Breast epithelium (tissue), 4 donors: ENCODE results near the gene STAB2. TPM values are rescaled to one million over a fixed set of nuclear protein-coding genes. Genes with fewer than 3 reads are reported as not detected.

Experiments
- DNase-seq, 2 donors: peaks; one replicate each; pipeline ENCODE4 v3.0.0-alpha.2; 2019; ENCODE audit warnings: low spot score in 2 of 2
- H3K27ac ChIP-seq, 2 donors: fragments of 200-600 bp; sonication (generic) in 1 of 2; one replicate each; pipeline ENCODE4 v1.5.1; 2016 to 2019; ENCODE audit warnings: mild to moderate bottlenecking in 1 of 2
- H3K27me3 ChIP-seq, 2 donors: fragments of 200-600 bp; sonication (generic) in 1 of 2; one replicate each; pipeline versions ENCODE4 v1.5.1 to v1.6.0; 2017 to 2019; ENCODE audit warnings: control low read depth in 1 of 2, mild to moderate bottlenecking in 1 of 2
- H3K36me3 ChIP-seq: fragments of 200-600 bp; one replicate; pipeline ENCODE4 v1.5.1; 2019
- H3K4me1 ChIP-seq, 2 donors: fragments of 200-600 bp; sonication (generic); one replicate each; pipeline ENCODE4 v1.5.1; 2016 to 2019; ENCODE audit warnings: control low read depth in 1 of 2
- H3K4me3 ChIP-seq, 3 donors: fragments of 200-600 bp; sonication (generic); 1 replicate in 2 of 3; 2 replicates in 1 of 3; pipeline ENCODE4 v1.5.1; 2016 to 2019; ENCODE audit warnings: mild to moderate bottlenecking in 3 of 3, moderate library complexity in 2 of 3
- H3K9me3 ChIP-seq, 2 donors: fragments of 200-600 bp; sonication (generic) in 1 of 2; one replicate each; pipeline ENCODE4 v1.5.1; 2016 to 2019; ENCODE audit warnings: control low read depth in 1 of 2
- CTCF ChIP-seq, 3 donors: fragments of 450-650 bp; IDR thresholded peaks; one replicate each; pipeline ENCODE4 v1.5.1; 2016 to 2017; ENCODE audit warnings: antibody characterized with exemption in 3 of 3, mild to moderate bottlenecking in 3 of 3, moderate library complexity in 3 of 3
- POLR2A ChIP-seq: fragments of 450-650 bp; IDR thresholded peaks from one replicate; pipeline ENCODE4 v1.6.1; 2016; ENCODE audit warnings: antibody characterized with exemption, mild to moderate bottlenecking, moderate library complexity
- POLR2AphosphoS5 ChIP-seq, 3 donors: sonication (generic); formaldehyde crosslinking; IDR thresholded peaks; one replicate each; pipeline ENCODE4 v1.6.1; 2017; ENCODE audit warnings: antibody characterized with exemption in 3 of 3
- intact Hi-C: fragments of 100-400 bp; cut with DNase I; formaldehyde crosslinking; loops from one replicate; pipeline ENCODE4 v1.15.1; 2023; ENCODE audit warnings: low total_unique reads
- total RNA-seq, 3 donors: library from RNA; depleted of rRNA; stranded (reverse); fragments of >200 nt; gene quantifications; one replicate each; pipeline ENCODE4 v1.1.0, GENCODE V29; 2016

STAB2 gene
- total RNA-seq, 3 donors from 2014 or later, result under 0.01 to 2.5 (median 0.16) TPM

- Histone ChIP-seq H3K4me1 (no peaks in the 10 kb centered on the region), H3K9me3 (no peaks in the 10 kb centered on the region), H3K27ac (peak overlapping the region; percentile 69 to 87), H3K27me3 (no peaks in the 10 kb centered on the region), H3K36me3 (no peaks in the 10 kb centered on the region), H3K4me3 (no peak overlapping the region)
- DNase-seq, result no peak
- TF ChIP-seq POLR2A (no peak), CTCF (IDR thresholded peaks at IDR 0.05) (no peak), POLR2AphosphoS5 (IDR thresholded peaks at IDR 0.05) (no peak)
- intact Hi-C loops, result no loop called here
Measured at GRCh38 chr12:103557628-103558010, 29.5 kb upstream of the STAB2 start.

GRCh38 chr12:103558879-103559278, 28.2 kb upstream of the STAB2 start:
- intact Hi-C loops, result no loop called here
- H3K27me3 ChIP-seq, result no peaks in the 10 kb centered on the region
- H3K4me1 ChIP-seq, result no peaks in the 10 kb centered on the region
- no peak overlapping the region for H3K4me3 ChIP-seq
- no peaks in the 10 kb centered on the region for H3K36me3 ChIP-seq
- H3K27ac ChIP-seq, result no peak overlapping the region
- no peak for DNase-seq
- no peaks in the 10 kb centered on the region for H3K9me3 ChIP-seq
- TF ChIP-seq CTCF (IDR thresholded peaks at IDR 0.05), result no peak
- no peak for TF ChIP-seq POLR2A
- no peak for TF ChIP-seq POLR2AphosphoS5 (IDR thresholded peaks at IDR 0.05)

DNA sequence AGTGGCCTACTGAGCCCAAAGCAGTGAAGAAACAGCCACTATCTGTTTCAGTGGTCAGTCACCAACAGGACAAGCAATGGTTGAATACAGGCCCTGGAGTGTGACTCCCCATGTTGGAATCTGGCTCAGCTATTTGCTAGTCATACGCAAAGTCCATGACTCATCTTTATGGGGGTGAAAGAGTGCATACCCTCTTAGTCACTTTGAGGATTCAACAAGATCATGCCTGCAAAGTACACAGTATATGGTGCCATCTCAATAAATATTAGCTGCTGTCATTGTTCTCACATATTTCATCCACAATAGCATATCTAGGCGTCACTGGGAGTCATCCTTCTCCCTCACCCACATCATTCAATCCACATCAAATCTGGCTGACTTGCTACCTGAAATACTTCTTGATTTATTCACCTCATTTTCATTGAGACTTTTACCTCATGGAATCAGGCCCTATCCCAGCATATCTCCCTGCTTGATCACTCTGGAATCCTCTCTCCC, 26.4 kb upstream of the STAB2 start:
- H3K27ac ChIP-seq, result no peak overlapping the region
- no peak for DNase-seq
- no peaks in the 10 kb centered on the region for H3K27me3 ChIP-seq
- peaks cover 0 to 8% of the 10 kb centered on the region in 2 donors for H3K9me3 ChIP-seq
- intact Hi-C loops, result no loop called here
- TF ChIP-seq POLR2A (no peak), CTCF (IDR thresholded peaks at IDR 0.05) (no peak), POLR2AphosphoS5 (IDR thresholded peaks at IDR 0.05) (no peak)
- H3K36me3 ChIP-seq, result no peaks in the 10 kb centered on the region
- no peak overlapping the region for H3K4me3 ChIP-seq
- H3K4me1 ChIP-seq, result no peaks in the 10 kb centered on the region

DNA sequence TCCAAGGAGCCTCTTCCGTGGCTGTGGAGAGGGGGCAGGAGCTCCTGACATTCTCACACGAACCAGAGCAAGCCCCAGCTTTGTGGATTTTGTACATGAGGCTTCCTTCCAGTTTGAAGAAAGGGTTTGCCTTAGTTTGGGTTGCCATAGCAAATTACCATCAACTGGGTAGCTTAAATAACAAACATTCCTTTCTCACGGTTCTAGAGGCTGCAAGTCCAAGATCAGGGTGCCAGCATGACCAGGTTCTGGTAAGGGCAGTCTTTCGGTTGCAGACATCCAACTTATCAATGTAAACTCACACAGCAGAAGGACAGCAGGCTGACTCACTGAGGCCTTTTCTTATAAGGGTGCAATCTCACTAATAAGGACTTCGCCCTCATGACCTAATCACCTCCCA, 25.9 kb upstream of the STAB2 start:
- no peak overlapping the region for H3K4me3 ChIP-seq

DNA sequence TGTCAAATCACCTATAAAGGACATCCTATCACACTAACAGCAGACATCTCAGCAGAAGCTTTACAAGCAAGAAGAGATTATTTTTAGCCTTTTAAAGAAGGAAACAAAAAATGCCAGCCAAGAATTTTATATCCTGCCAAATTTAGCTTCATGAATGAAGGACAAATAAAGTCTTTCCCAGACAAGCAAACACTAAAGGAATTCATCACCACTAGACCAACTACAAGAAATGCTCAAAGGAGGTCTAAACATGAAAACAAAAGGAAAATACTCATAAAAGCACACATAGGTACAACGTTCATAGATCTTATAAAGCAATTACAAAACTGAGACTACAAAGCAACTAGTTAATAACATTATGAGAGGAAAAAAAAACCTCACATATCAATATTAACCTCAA, 20.7 kb upstream of the STAB2 start:
- Histone ChIP-seq H3K36me3 (no peaks in the 10 kb centered on the region), H3K27me3 (no peaks in the 10 kb centered on the region), H3K9me3 (peaks cover 0 to 21% of the 10 kb centered on the region in 2 donors), H3K4me1 (no peaks in the 10 kb centered on the region), H3K27ac (no peak overlapping the region), H3K4me3 (no peak overlapping the region)
- TF ChIP-seq POLR2A (no peak), POLR2AphosphoS5 (IDR thresholded peaks at IDR 0.05) (no peak), CTCF (IDR thresholded peaks at IDR 0.05) (no peak)
- DNase-seq, result no peak
- intact Hi-C loops, result no loop called here

More for the DNA sequence above, 25.9 kb upstream of the STAB2 start:
- Histone ChIP-seq H3K36me3 (no peaks in the 10 kb centered on the region), H3K27ac (no peak overlapping the region), H3K4me1 (no peaks in the 10 kb centered on the region), H3K9me3 (peaks cover 0 to 13% of the 10 kb centered on the region in 2 donors), H3K27me3 (no peaks in the 10 kb centered on the region)
- DNase-seq, result no peak
- TF ChIP-seq POLR2A (no peak), CTCF (IDR thresholded peaks at IDR 0.05) (no peak), POLR2AphosphoS5 (IDR thresholded peaks at IDR 0.05) (no peak)
- intact Hi-C loops, result no loop called here
